Measurements from ENCODE around the gene ZCCHC3.

Gene ZCCHC3

DNA sequence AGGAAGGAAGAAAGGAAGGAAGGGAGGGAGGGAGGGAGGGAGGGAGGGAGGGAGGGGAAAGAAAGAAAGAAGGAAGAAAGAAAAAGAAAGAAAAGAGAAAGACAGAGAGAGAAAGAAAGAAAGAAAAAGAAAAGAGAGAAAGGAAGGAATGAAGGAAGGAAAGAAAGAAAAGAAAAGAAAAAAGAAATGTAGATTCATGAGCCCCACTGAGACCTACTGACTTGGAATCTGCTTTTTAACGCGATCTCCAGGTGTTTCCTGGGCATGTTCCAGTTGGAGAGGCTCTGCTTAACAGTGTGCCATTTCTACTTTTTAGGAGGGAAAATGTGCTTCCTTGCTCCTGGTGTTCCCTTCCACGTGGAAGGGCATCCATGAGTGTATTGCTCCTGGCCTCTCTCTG lies 23.5 kb upstream of the ZCCHC3 start:
- DNase-seq (ENCODE audit: low read depth), result no peak
- no peak overlapping the region for H3K4me3 ChIP-seq (ENCODE audit: low read length)
- TF ChIP-seq, protein P1, sequence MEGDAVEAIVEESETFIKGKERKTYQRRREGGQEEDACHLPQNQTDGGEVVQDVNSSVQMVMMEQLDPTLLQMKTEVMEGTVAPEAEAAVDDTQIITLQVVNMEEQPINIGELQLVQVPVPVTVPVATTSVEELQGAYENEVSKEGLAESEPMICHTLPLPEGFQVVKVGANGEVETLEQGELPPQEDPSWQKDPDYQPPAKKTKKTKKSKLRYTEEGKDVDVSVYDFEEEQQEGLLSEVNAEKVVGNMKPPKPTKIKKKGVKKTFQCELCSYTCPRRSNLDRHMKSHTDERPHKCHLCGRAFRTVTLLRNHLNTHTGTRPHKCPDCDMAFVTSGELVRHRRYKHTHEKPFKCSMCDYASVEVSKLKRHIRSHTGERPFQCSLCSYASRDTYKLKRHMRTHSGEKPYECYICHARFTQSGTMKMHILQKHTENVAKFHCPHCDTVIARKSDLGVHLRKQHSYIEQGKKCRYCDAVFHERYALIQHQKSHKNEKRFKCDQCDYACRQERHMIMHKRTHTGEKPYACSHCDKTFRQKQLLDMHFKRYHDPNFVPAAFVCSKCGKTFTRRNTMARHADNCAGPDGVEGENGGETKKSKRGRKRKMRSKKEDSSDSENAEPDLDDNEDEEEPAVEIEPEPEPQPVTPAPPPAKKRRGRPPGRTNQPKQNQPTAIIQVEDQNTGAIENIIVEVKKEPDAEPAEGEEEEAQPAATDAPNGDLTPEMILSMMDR (conservative IDR thresholded peaks at IDR 0.05; ENCODE audit: low read depth, low read length), result no peak

DNA sequence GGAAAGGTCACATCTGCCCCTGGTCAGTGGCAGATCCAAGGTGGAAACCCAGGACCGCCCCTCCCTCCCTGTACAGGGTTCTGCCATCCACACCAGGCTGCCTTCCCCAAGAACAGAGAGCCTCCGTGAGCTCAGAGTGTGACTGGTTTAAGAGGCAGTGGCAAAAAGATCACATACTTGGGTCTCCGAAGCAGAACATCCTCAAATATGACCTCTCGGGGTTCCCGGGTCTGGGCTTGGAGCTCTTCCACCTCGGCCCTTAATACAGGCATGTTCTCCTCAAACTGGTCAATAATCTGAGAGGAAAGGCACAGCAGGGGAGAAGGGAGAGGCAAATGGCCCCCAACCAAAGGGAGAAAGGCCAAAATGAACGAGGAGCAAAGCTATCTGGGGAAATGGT lies 21.6 kb upstream of the ZCCHC3 start:
- TF ChIP-seq, protein P1 (conservative IDR thresholded peaks at IDR 0.05; ENCODE audit: low read depth, low read length), result no peak
- no peak overlapping the region for H3K4me3 ChIP-seq (ENCODE audit: low read length)
- DNase-seq (ENCODE audit: low read depth), result no peak

DNA sequence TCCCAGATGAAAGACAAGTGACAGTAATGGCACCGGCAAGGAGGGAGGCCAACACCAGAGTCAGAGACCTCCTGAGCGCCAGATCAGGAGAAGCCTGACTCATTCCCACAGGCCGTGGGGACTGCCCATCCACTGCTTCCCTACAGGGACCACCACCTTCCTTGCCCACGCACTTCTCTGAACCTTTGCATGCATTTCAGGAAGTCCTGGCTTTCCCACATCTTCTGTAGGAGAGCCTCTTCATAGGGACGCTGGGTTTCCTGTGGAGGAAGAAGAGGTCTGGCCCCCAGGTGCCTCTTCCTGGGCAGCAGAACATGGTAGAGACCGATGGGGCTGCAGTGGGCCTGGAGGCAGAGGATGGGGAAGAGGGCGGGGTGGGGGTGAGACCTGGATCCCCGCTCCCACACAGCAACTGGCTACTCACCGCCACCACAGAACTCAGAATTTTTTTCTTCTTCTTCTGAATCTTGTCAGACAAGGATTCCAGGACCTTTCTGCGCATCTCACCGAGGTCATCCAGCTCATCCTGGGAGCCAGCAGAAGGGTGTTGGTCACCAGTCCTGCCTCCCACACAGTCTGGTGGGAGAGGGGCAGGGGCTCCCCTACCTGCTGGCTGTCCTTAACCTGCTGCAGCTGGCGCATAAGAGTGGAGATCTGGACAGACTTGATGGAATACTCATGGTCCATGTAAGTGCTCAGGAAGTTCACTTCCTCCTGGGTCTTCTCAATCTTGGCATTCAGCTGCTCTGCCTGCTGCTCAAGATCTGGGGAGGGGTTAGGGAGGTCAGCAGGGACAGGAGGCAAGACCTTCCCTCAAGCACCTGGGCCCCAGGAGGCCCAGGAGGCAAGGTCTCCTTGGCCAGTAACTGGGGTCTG lies 20.5 kb upstream of the ZCCHC3 start:
- no peak overlapping the region for H3K4me3 ChIP-seq (ENCODE audit: low read length)
- no peak for DNase-seq (ENCODE audit: low read depth)
- TF ChIP-seq, protein P1 (conservative IDR thresholded peaks at IDR 0.05; ENCODE audit: low read depth, low read length), result no peak

DNA sequence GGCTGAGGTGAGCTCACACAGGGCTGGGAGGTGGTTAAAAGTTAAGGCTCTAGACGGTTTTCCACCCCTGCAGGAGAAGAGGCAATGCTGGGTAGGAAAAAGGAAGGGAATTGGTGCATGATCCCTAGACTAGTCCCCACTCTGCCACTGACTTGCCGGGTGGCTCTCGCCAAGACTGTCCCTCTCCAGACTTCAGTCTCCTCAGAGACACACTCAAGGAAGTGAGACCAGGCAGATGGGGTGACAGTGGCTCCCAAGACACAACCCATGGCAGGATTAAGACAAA lies 19.9 kb upstream of the ZCCHC3 start:
- TF ChIP-seq, protein P1 (conservative IDR thresholded peaks at IDR 0.05; ENCODE audit: low read depth, low read length), result no peak
- DNase-seq (ENCODE audit: low read depth), result no peak

DNA sequence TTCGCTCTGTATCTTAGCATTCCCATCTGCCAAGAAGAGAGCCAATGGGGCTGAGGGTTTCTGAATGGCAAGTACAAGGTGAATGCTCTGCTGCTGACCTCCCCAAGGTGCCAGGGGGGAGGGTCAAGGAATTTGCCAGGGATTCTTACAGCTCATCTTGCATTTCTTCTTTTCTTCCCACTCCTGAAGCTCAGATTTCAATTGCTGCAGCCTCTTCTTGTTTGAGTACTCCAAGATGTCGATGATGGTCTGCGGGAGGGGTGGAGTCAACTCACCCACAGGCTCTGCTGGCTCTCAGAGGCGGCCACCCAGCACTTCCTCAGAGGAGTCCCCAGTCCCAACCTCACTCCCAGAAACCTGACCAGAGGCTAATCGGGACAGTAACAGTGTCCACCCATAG lies 19.2 kb upstream of the ZCCHC3 start:
- H3K4me3 ChIP-seq (ENCODE audit: low read length), result no peak overlapping the region
- TF ChIP-seq, protein P1 (conservative IDR thresholded peaks at IDR 0.05; ENCODE audit: low read depth, low read length), result no peak
- DNase-seq (ENCODE audit: low read depth), result no peak

More for the DNA sequence above, 19.9 kb upstream of the ZCCHC3 start:
- no peak overlapping the region for H3K4me3 ChIP-seq (ENCODE audit: low read length)

DNA sequence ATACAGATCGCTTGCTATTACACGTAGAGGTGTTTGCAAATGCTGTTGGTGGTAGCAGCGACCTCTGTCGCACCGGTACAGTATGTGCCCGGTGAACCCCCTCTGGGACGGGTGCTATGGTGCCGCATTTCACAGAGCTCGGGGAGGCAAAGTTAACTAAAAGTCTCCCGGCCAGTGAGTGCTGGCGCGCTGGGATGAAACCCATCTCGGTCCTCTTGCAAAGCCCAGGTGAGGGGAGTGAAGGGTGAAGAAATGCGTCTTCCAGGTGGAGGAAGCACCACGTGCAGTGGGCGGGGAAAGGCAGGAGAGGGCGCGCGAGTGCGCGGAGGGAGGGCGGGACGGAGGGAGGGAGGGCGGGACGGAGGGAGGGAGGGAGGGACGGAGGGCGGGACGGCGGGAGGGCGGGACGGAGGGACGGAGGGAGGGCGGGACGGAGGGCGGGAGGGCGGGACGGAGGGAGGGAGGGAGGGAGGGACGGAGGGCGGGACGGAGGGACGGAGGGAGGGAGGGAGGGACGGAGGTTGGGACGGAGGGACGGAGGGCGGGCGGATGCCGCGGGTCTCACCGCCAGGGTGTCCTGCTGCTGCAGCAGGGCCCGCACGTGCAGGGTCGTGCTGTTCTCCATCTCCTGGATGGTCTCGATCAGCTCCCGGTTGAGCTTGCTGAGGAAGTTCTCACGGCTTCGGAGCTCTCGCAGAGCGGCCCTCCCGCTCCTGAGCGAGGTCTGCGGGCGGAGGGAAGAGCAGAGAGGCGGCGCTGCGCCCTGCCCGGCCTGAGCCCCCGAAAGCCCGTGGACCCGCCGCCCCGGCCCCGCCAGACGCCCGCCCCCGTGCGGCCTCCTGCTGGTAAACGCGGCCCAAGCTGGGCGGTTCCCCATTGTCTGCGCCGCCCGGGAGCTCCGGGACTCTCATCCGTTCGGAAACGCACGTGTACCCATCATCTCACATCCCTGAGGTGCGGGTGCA lies 18.5 kb upstream of the ZCCHC3 start:
- H3K4me3 ChIP-seq (ENCODE audit: low read length), result no peak overlapping the region
- no peak for DNase-seq (ENCODE audit: low read depth)
- TF ChIP-seq, protein P1 (conservative IDR thresholded peaks at IDR 0.05; ENCODE audit: low read depth, low read length), result no peak

Measured in retinal pigment epithelial cell (primary cell).